HepG2 (cell line): ENCODE results near the gene WDR87. TPM values are rescaled to one million over a fixed set of nuclear protein-coding genes. Genes with fewer than 3 reads are reported as not detected.

ENCODE experiments used
- ATAC-seq: fragments of 200-7000 bp; cut with Tn5 transposase; 3 replicates; pipeline ENCODE4 v1.9.1; 2020; ENCODE audit warnings: mild to moderate bottlenecking, moderate library complexity
- BruUV-seq: library from RNA; stranded (reverse); fragments of 400-500 nt; replicated peaks from 2 replicates; lab custom pipeline; 2021; lab: Mats Ljungman, UMichigan
- CTCF ChIA-PET: fragments of 300-600 bp; formaldehyde crosslinking; extraction: SDS; loops from one replicate; lab custom pipeline; 2021; ENCODE audit warnings: low total read pairs, inconsistent platforms, low intra/inter-chr PET ratio; lab: Yijun Ruan, JAX
- POLR2A ChIA-PET: fragments of 350-600 bp; sonication (Branson Sonifier 250); formaldehyde crosslinking; loops from one replicate; lab custom pipeline; 2020; ENCODE audit warnings: antibody characterized with exemption, inconsistent platforms; lab: Yijun Ruan, JAX
- DNase-seq: peaks from one replicate; pipeline ENCODE4 v3.0.0-alpha.2; 2015; ENCODE audit warnings: low spot score
- FAIRE-seq: peaks from 3 replicates; lab custom pipeline; 2011; peaks lifted over from hg19 to GRCh38; lab: Jason Lieb, UNC
- H2AFZ ChIP-seq: one replicate; pipeline ENCODE4 v1.6.1; 2011; ENCODE audit warnings: low read length, inconsistent platforms
- H3K27ac ChIP-seq: fragments of 300-600 bp; 3 replicates; pipeline ENCODE4 v1.8.0; 2011; ENCODE audit warnings: mixed run types, mild to moderate bottlenecking, mixed read lengths, low read length, inconsistent platforms; ENCODE audit not compliant: insufficient read depth; ENCODE audit errors: extremely low read length
- H3K27me3 ChIP-seq, 2 experiments: fragments of 200-600 bp in 1 of 2; 2 replicates in 1 of 2; 3 replicates in 1 of 2; pipeline versions ENCODE4 v1.6.0 to v1.8.0; 2011; ENCODE audit warnings: low read length in 2 of 2, mild to moderate bottlenecking in 2 of 2, moderate library complexity in 2 of 2, inconsistent platforms in 1 of 2; ENCODE audit not compliant: insufficient read depth in 2 of 2, control insufficient read depth in 1 of 2
- H3K36me3 ChIP-seq, 2 experiments: fragments of 200-600 bp in 1 of 2; replicated peaks in 1 of 2; 2 replicates in 1 of 2; 3 replicates in 1 of 2; pipeline versions ENCODE4 v1.5.1 to v1.8.0; 2011; ENCODE audit warnings: low read length in 2 of 2, inconsistent platforms in 1 of 2; ENCODE audit not compliant: insufficient read depth in 2 of 2, control insufficient read depth in 1 of 2
- H3K4me1 ChIP-seq: 2 replicates; pipeline ENCODE4 v1.5.1; 2012; ENCODE audit warnings: low read length, inconsistent platforms; ENCODE audit not compliant: insufficient read depth
- H3K4me2 ChIP-seq: 2 replicates; pipeline ENCODE4 v1.6.0; 2011; ENCODE audit warnings: low read depth, low read length, inconsistent platforms
- H3K4me3 ChIP-seq, 3 experiments: fragments of 200-600 bp in 1 of 3; sonication (generic), shearing (Covaris generic) in 1 of 3; replicated peaks in 1 of 3; 2 replicates each; pipeline ENCODE4 v1.5.1; 2011 to 2016; ENCODE audit warnings: low read length in 3 of 3, inconsistent platforms in 2 of 3, low read depth in 2 of 3, mild to moderate bottlenecking in 2 of 3, control low read depth in 1 of 3, mixed read lengths in 1 of 3; ENCODE audit not compliant: insufficient read depth in 1 of 3
- H3K79me2 ChIP-seq: one replicate; pipeline ENCODE4 v1.6.1; 2011; ENCODE audit warnings: low read length, inconsistent platforms; ENCODE audit not compliant: insufficient read depth
- H3K9ac ChIP-seq: 2 replicates; pipeline ENCODE4 v1.6.0; 2011; ENCODE audit warnings: mild to moderate bottlenecking, low read depth, low read length, inconsistent platforms; ENCODE audit not compliant: insufficient read depth
- H3K9me3 ChIP-seq: 2 replicates; pipeline ENCODE4 v1.5.1; 2012; ENCODE audit warnings: mild to moderate bottlenecking, low read length
- H4K20me1 ChIP-seq: 2 replicates; pipeline ENCODE4 v1.6.0; 2011; ENCODE audit warnings: inconsistent platforms, mild to moderate bottlenecking, low read length, moderate library complexity; ENCODE audit not compliant: insufficient read depth
- CBX1 ChIP-seq: IDR thresholded peaks from one replicate; pipeline ENCODE4 v1.6.1; 2016; ENCODE audit warnings: antibody characterized with exemption, low read depth
- CENPX ChIP-seq: sonication (generic); formaldehyde crosslinking; IDR thresholded peaks from 2 replicates; pipeline ENCODE4 v1.9.0; 2021; ENCODE audit warnings: mild to moderate bottlenecking, missing genetic modification reagents, moderate library complexity
- GTF3A ChIP-seq: sonication (generic); formaldehyde crosslinking; conservative IDR thresholded peaks from 2 replicates; pipeline ENCODE4 v1.4.0; 2020; ENCODE audit warnings: mild to moderate bottlenecking, missing genetic modification reagents
- HOXD1 ChIP-seq: sonication (generic); formaldehyde crosslinking; IDR thresholded peaks from 2 replicates; pipeline ENCODE4 v1.5.0; 2020; ENCODE audit warnings: missing genetic modification reagents
- NFKBIZ ChIP-seq: IDR thresholded peaks from 2 replicates; pipeline ENCODE4 v1.6.1; 2018; ENCODE audit warnings: missing genetic modification reagents, missing compliant biosample characterization
- POLR2A ChIP-seq, 2 experiments: IDR thresholded peaks; 2 replicates each; pipeline ENCODE4 v1.6.1; 2011; ENCODE audit warnings: low read depth in 2 of 2, low read length in 2 of 2, mild to moderate bottlenecking in 1 of 2, moderate library complexity in 1 of 2; ENCODE audit not compliant: insufficient read depth in 1 of 2
- SNRNP70 ChIP-seq: fragments of 200-400 bp; formaldehyde crosslinking; IDR thresholded peaks from 2 replicates; pipeline ENCODE4 v1.6.1; 2017; ENCODE audit warnings: mild to moderate bottlenecking, low read depth, low read length, moderate library complexity
- STAT5B ChIP-seq: sonication (generic); formaldehyde crosslinking; IDR thresholded peaks from 2 replicates; pipeline ENCODE4 v1.4.0; 2020; ENCODE audit warnings: missing genetic modification reagents
- TAF15 ChIP-seq: fragments of 200-400 bp; formaldehyde crosslinking; IDR thresholded peaks from one replicate; pipeline ENCODE4 v1.6.1; 2018; ENCODE audit warnings: mild to moderate bottlenecking, low read depth, low read length; ENCODE audit not compliant: poor library complexity, severe bottlenecking
- ZNF205 ChIP-seq: IDR thresholded peaks from 2 replicates; pipeline ENCODE4 v1.6.1; 2018; ENCODE audit warnings: missing biosample characterization, missing genetic modification reagents
- WGBS: methylation state at CpG from one replicate; pipeline ENCODE4 v1.1.6; 2017; ENCODE audit warnings: low lambda C conversion rate; 5-methylcytosine and 5-hydroxymethylcytosine counted together
- in situ Hi-C: cut with HindIII; loops from 2 replicates; pipeline ENCODE4 v1.10.0; 2017; ENCODE audit warnings: low pct_unique_long_range_greater_than_20kb; ENCODE audit not compliant: extremely low pct_ligation_motif_present
- intact Hi-C: fragments of 100-400 bp; cut with micrococcal nuclease; formaldehyde crosslinking; loops from one replicate; pipeline ENCODE4 v1.10.0; 2022; ENCODE audit not compliant: unreplicated experiment
- polyA plus RNA-seq, 8 experiments: library from polyadenylated mRNA; depleted of rRNA in 3 of 8; stranded (reverse) in 7 of 8; unstranded in 1 of 8; fragments of >200 nt; fragmentation: Illumina TruSeq in 4 of 8; extraction: Trizol in 4 of 8; gene quantifications; 2 replicates each; pipeline versions ENCODE4 v1.2.1 to v1.2.3, GENCODE V29; 2011 to 2016; ENCODE audit warnings: low read depth in 4 of 8, missing spikeins in 1 of 8, mixed read lengths in 1 of 8; ENCODE audit not compliant: insufficient read depth in 1 of 8
- total RNA-seq, 5 experiments: library from RNA; depleted of rRNA; stranded (reverse); fragments of >200 nt; fragmentation: Illumina TruSeq; extraction: Trizol; gene quantifications; 2 replicates each; pipeline ENCODE4 v1.2.3, GENCODE V29; 2016; ENCODE audit warnings: low read depth in 1 of 5
- TF ChIP-seq, protein P1 (sequence below): sonication (generic); formaldehyde crosslinking; IDR thresholded peaks from 2 replicates; pipeline ENCODE4 v1.9.0; 2021; ENCODE audit warnings: missing genetic modification reagents, mild to moderate bottlenecking, borderline replicate concordance
- TF ChIP-seq, protein P2 (sequence below): IDR thresholded peaks from 2 replicates; pipeline ENCODE4 v1.6.1; 2016; ENCODE audit warnings: low read depth
- TF ChIP-seq, protein P3 (sequence below): sonication (generic); formaldehyde crosslinking; IDR thresholded peaks from 2 replicates; pipeline ENCODE4 v1.4.0; 2020; ENCODE audit warnings: missing genetic modification reagents

WDR87 gene
- total and polyA plus RNA-seq, 2 of the 13 experiments (the other 11 are each of a cell fraction or from before 2014, with no cell fraction given): not detected

DNA sequence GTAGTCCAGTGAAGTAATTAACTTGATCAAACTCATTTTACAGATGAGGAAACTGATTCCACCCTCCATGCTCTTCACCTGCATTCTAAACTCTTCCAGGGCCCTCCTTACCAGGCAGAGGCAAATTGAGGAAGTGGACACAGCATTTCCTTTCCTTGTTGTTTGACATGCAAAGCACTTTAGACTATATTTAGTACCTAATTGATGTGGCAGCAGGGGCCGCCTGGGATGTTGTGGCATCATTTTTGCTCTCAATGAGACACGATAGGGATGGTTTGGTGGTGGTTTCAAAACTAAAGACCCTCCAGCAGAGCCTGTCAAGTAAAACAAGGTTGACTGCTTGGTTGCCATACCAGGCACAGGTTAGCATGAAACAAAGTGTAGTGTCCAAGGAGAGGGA lies 8.5 kb upstream of the WDR87 start:
- intact Hi-C loops: no loop called here
- TF ChIP-seq, protein P1, sequence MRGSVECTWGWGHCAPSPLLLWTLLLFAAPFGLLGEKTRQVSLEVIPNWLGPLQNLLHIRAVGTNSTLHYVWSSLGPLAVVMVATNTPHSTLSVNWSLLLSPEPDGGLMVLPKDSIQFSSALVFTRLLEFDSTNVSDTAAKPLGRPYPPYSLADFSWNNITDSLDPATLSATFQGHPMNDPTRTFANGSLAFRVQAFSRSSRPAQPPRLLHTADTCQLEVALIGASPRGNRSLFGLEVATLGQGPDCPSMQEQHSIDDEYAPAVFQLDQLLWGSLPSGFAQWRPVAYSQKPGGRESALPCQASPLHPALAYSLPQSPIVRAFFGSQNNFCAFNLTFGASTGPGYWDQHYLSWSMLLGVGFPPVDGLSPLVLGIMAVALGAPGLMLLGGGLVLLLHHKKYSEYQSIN (CRISPR knock-in tag): no peak
- TF ChIP-seq HOXD1 (CRISPR knock-in tag) (no peak), ZNF205 (CRISPR knock-in tag) (no peak), STAT5B (CRISPR knock-in tag) (no peak), CENPX (CRISPR knock-in tag) (no peak), CBX1 (no peak), TAF15 (no peak), POLR2A (IDR thresholded peaks at IDR 0.05; ENCODE audit: insufficient read depth in 1 of 2, low read depth in 2 of 2, low read length in 2 of 2) (no peak), NFKBIZ (CRISPR knock-in tag) (no peak), GTF3A (CRISPR knock-in tag) (no peak), SNRNP70 (no peak)
- TF ChIP-seq, protein P2, sequence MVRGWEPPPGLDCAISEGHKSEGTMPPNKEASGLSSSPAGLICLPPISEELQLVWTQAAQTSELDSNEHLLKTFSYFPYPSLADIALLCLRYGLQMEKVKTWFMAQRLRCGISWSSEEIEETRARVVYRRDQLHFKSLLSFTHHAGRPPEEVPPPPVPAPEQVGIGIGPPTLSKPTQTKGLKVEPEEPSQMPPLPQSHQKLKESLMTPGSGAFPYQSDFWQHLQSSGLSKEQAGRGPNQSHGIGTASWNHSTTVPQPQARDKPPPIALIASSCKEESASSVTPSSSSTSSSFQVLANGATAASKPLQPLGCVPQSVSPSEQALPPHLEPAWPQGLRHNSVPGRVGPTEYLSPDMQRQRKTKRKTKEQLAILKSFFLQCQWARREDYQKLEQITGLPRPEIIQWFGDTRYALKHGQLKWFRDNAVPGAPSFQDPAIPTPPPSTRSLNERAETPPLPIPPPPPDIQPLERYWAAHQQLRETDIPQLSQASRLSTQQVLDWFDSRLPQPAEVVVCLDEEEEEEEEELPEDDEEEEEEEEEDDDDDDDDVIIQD (CRISPR knock-in tag): no peak
- TF ChIP-seq, protein P3, sequence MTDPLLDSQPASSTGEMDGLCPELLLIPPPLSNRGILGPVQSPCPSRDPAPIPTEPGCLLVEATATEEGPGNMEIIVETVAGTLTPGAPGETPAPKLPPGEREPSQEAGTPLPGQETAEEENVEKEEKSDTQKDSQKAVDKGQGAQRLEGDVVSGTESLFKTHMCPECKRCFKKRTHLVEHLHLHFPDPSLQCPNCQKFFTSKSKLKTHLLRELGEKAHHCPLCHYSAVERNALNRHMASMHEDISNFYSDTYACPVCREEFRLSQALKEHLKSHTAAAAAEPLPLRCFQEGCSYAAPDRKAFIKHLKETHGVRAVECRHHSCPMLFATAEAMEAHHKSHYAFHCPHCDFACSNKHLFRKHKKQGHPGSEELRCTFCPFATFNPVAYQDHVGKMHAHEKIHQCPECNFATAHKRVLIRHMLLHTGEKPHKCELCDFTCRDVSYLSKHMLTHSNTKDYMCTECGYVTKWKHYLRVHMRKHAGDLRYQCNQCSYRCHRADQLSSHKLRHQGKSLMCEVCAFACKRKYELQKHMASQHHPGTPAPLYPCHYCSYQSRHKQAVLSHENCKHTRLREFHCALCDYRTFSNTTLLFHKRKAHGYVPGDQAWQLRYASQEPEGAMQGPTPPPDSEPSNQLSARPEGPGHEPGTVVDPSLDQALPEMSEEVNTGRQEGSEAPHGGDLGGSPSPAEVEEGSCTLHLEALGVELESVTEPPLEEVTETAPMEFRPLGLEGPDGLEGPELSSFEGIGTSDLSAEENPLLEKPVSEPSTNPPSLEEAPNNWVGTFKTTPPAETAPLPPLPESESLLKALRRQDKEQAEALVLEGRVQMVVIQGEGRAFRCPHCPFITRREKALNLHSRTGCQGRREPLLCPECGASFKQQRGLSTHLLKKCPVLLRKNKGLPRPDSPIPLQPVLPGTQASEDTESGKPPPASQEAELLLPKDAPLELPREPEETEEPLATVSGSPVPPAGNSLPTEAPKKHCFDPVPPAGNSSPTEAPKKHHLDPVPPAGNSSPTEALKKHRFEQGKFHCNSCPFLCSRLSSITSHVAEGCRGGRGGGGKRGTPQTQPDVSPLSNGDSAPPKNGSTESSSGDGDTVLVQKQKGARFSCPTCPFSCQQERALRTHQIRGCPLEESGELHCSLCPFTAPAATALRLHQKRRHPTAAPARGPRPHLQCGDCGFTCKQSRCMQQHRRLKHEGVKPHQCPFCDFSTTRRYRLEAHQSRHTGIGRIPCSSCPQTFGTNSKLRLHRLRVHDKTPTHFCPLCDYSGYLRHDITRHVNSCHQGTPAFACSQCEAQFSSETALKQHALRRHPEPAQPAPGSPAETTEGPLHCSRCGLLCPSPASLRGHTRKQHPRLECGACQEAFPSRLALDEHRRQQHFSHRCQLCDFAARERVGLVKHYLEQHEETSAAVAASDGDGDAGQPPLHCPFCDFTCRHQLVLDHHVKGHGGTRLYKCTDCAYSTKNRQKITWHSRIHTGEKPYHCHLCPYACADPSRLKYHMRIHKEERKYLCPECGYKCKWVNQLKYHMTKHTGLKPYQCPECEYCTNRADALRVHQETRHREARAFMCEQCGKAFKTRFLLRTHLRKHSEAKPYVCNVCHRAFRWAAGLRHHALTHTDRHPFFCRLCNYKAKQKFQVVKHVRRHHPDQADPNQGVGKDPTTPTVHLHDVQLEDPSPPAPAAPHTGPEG (CRISPR knock-in tag): no peak

More for the DNA sequence above, 8.5 kb upstream of the WDR87 start:
- ATAC-seq (no peak), DNase-seq (no peak), FAIRE-seq (no peak)
- Histone ChIP-seq H2AFZ (no peak overlapping the region), H3K4me2 (no peak overlapping the region), H3K9me3 (no peaks in the 10 kb centered on the region), H3K4me1 (peaks cover 8% of the 10 kb centered on the region), H3K4me3 (no peak overlapping the region), H3K36me3 (no peaks in the 10 kb centered on the region), H3K79me2 (peaks cover 29% of the 10 kb centered on the region), H3K9ac (no peak overlapping the region), H4K20me1 (no peaks in the 10 kb centered on the region), H3K27me3 (no peaks in the 10 kb centered on the region; a peak in 1 of 5 replicates), H3K27ac (no peak overlapping the region)
- CTCF ChIA-PET: no interaction called here
- POLR2A ChIA-PET: no interaction called here
- in situ Hi-C loops: no loop called here
- BruUV-seq: no TSS peak
- WGBS: 100% methylated on average over 2 of the region's 2 CpGs
